Keratinocyte (primary cell): Measurements from ENCODE around the gene SLC44A5.

Experiments used
- CTCF ChIP-seq, 3 experiments: IDR thresholded peaks in 1 of 3; conservative IDR thresholded peaks in 1 of 3; optimal IDR thresholded peaks in 1 of 3; 2 replicates in 2 of 3; 3 replicates in 1 of 3; pipeline versions ENCODE3 to v1.5.1; 2011; ENCODE audit warnings: low read length in 3 of 3, mild to moderate bottlenecking in 3 of 3, moderate library complexity in 2 of 3, control low read depth in 1 of 3, inconsistent platforms in 1 of 3; ENCODE audit not compliant: insufficient read depth in 2 of 3; ENCODE audit errors: extremely low read depth in 1 of 3
- EZH2 ChIP-seq: IDR thresholded peaks from one replicate; pipeline ENCODE4 v1.6.1; 2012; ENCODE audit warnings: inconsistent platforms, mild to moderate bottlenecking, low read length, moderate library complexity

DNA sequence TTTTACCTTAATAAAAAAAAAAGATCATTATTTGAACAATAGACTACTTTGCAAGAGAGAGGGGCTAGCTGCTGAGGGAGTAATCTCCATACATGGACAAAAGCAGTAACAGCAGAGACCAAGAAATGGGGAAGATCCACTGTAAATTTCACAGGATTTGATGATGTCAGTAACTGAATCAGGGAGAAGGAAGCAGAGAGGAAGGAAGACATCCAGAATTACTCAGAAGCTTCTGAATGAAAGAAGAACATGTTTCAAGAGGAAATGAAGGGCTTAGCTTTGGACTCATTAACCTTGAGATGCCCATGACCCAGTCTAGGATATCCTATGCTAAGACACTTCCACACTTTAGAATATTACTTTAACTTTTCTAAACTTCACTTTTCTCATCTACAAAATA lies 60.4 kb downstream of the SLC44A5 start:
- TF ChIP-seq CTCF (optimal IDR thresholded peaks at IDR 0.05 in 1 of 3, IDR thresholded peaks at IDR 0.05 in 1 of 3, conservative IDR thresholded peaks at IDR 0.05 in 1 of 3; ENCODE audit: extremely low read depth in 1 of 3, insufficient read depth in 2 of 3, low read length in 3 of 3) (no peak), EZH2 (no peak)
